Measurements from ENCODE around the gene PDIA6. TPM values are rescaled to one million over a fixed set of nuclear protein-coding genes. Genes with fewer than 3 reads are reported as not detected.
A peak's percentile ranks its signal among the peaks of the same experiment; 100 is the strongest.

Gene PDIA6
- total and polyA plus RNA-seq, 9 of the 15 experiments (the other 6 are each of a cell fraction or from before 2014, with no cell fraction given) = 166 to 268 (median 229) TPM

DNA sequence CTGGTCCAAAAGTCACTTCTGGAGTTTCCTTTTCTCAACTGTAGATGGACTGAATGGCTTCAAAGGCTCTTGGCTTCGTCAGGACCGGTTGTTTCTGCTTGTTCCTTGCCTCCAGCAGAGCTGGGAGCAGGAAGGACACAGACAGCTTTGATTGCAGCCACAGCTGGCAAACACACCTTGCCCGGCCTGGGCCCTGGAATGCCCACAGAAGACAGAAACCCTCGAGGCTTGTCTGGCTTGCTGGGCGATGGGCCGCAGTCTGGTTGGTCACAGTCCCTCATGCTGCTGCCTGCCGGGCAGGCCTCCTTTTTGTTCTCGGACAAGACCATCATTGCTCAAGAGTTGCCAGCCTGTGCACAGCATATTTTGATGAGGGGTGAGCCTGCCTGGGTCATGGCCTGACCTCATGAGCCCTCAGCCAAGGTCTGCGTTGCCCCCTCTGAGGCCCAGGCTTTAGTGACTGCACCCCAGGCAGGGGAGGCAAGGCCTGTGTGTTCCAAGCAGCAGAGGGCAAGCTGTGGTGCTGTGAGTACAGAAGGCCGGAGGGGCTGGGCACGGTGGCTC lies 53.4 kb downstream of the PDIA6 start:
- peaks cover 6 to 8% of the 10 kb centered on the region in 2 experiments; a peak in 3 of 5 replicates for H3K4me1 ChIP-seq (replicated peaks in 1 of 2; ENCODE audit: control insufficient read depth in 2 of 2, insufficient read depth in 2 of 2, low read length in 2 of 2)
- peaks cover 30 to 74% of the 10 kb centered on the region in 2 experiments for H3K27me3 ChIP-seq (ENCODE audit: control insufficient read depth in 2 of 2, insufficient read depth in 2 of 2, low read length in 2 of 2)
- no peaks in the 10 kb centered on the region for H3K9me3 ChIP-seq (replicated peaks; ENCODE audit: control insufficient read depth, insufficient read depth, low read depth, low read length)
- POLR2A ChIA-PET = no interaction called here
- H3K79me2 ChIP-seq (ENCODE audit: control insufficient read depth, insufficient read depth, low read length) = no peaks in the 10 kb centered on the region
- 33% methylated on average over 11 of the region's 11 CpGs for WGBS (ENCODE audit: insufficient coverage, low coverage, missing lambda C conversion rate)
- H2AFZ ChIP-seq (ENCODE audit: low read depth, low read length) = no peak overlapping the region
- peak overlapping the region in 1 of 2 experiments; percentile 68; a peak in 1 of 4 replicates for H3K9ac ChIP-seq (ENCODE audit: insufficient read depth in 1 of 2, low read depth in 2 of 2, low read length in 2 of 2)
- intact Hi-C loops (cut with micrococcal nuclease) (no loop called here), in situ Hi-C loops (cut with MboI) (no loop called here)
- no peaks in the 10 kb centered on the region for H3K9me1 ChIP-seq (ENCODE audit: control insufficient read depth, insufficient read depth, low read length)
- no peak overlapping the region for H3K4me2 ChIP-seq (ENCODE audit: insufficient read depth, low read length)
- H4K20me1 ChIP-seq (replicated peaks; ENCODE audit: control insufficient read depth, insufficient read depth, low read length) = no peaks in the 10 kb centered on the region
- CTCF ChIA-PET (ENCODE audit: low intra/inter-chr PET ratio) = no interaction called here
- H3K36me3 ChIP-seq (ENCODE audit: control insufficient read depth, insufficient read depth, low read length) = no peaks in the 10 kb centered on the region
- H3K27ac ChIP-seq (ENCODE audit: extremely low read depth, low read depth, low read length) = no peak overlapping the region
- H3K4me3 ChIP-seq = no peak overlapping the region
- BruUV-seq (replicated peaks) = no TSS peak
- no peak for FAIRE-seq
- TF ChIP-seq EWSR1 (IDR thresholded peaks at IDR 0.05; ENCODE audit: borderline replicate concordance, low read depth, partially characterized antibody) = no peak
- TF ChIP-seq VEZF1 (CRISPR knock-in tag; IDR thresholded peaks at IDR 0.05) = no peak
- DNase-seq (ENCODE audit: extremely low read depth in 1 of 4, low spot score in 3 of 4) = no peak
- ATAC-seq = no peak

DNA sequence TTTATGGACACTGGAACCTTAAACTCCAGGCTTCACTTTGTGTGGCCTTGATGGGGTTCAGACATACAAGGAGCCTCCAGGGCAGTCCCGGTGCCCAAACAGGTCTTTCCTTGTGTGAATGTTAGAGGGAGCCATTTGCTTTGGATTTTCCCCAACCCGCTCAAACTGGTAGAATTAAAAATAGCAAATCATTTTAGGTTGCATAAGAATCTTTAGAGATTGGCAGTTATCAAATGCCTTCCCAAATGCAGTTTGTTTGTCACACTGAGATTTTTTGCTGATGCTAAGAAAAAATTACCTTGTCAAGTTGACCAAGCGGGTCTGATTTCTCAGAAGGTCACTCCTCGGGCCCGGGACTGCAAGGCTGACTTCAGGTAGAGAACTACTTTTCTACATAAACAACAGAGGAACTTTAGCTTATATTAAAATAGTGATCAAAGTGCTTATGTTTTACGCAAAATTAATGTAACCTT lies 54.7 kb downstream of the PDIA6 start:
- TF ChIP-seq ZBTB8A (IDR thresholded peaks at IDR 0.05; ENCODE audit: partially characterized antibody) (no peak), ZNF316 (IDR thresholded peaks at IDR 0.05) (peak; percentile 70), CBX2 (IDR thresholded peaks at IDR 0.05; ENCODE audit: insufficient read depth, low read length, poor library complexity, severe bottlenecking) (peak; percentile 87), CXXC5 (CRISPR knock-in tag; IDR thresholded peaks at IDR 0.05) (no peak), TCF7L2 (IDR thresholded peaks at IDR 0.05; ENCODE audit: low read depth, low read length) (no peak), C11orf30 (IDR thresholded peaks at IDR 0.05; ENCODE audit: low read depth) (peak; percentile 45; the same call in 1 of the 2 replicates), SMARCC2 (IDR thresholded peaks at IDR 0.05; ENCODE audit: low read depth) (no peak), SREBF2 (CRISPR knock-in tag; IDR thresholded peaks at IDR 0.05) (no peak), MAFG (tag; conservative IDR thresholded peaks at IDR 0.05) (peak; percentile 20; the same call in 1 of the 2 replicates), SRSF7 (optimal IDR thresholded peaks at IDR 0.05; ENCODE audit: low read depth, low read length) (no peak), NRF1 (conservative IDR thresholded peaks at IDR 0.05 in 1 of 2, IDR thresholded peaks at IDR 0.05 in 1 of 2) (no peak), ILK (tag; IDR thresholded peaks at IDR 0.05; ENCODE audit: borderline replicate concordance, low read depth) (no peak), FOXM1 (IDR thresholded peaks at IDR 0.05; ENCODE audit: low read depth) (no peak), FOXM1 (CRISPR knock-in tag; IDR thresholded peaks at IDR 0.05; ENCODE audit: low read depth) (no peak)

More for the DNA sequence above, 54.7 kb downstream of the PDIA6 start:
- no peak overlapping the region for H3K4me2 ChIP-seq (ENCODE audit: insufficient read depth, low read length)
- CTCF ChIA-PET (ENCODE audit: low intra/inter-chr PET ratio) = interaction anchor here (0.7 kb wide), 1 partner anchor 79 kb away, joined by 6 read pairs; no protein-coding TSS in a partner anchor
- H3K9ac ChIP-seq (ENCODE audit: insufficient read depth in 1 of 2, low read depth in 2 of 2, low read length in 2 of 2) = no peak overlapping the region
- H3K4me3 ChIP-seq = no peak overlapping the region
- no peaks in the 10 kb centered on the region for H3K36me3 ChIP-seq (ENCODE audit: control insufficient read depth, insufficient read depth, low read length)
- H3K79me2 ChIP-seq (ENCODE audit: control insufficient read depth, insufficient read depth, low read length) = no peaks in the 10 kb centered on the region
- POLR2A ChIA-PET = no interaction called here
- BruUV-seq (replicated peaks) = no TSS peak
- H4K20me1 ChIP-seq (replicated peaks; ENCODE audit: control insufficient read depth, insufficient read depth, low read length) = no peaks in the 10 kb centered on the region
- H3K4me1 ChIP-seq (replicated peaks in 1 of 2; ENCODE audit: control insufficient read depth in 2 of 2, insufficient read depth in 2 of 2, low read length in 2 of 2) = peaks cover 2 to 5% of the 10 kb centered on the region in 2 experiments; a peak in 3 of 5 replicates
- H3K9me1 ChIP-seq (ENCODE audit: control insufficient read depth, insufficient read depth, low read length) = no peaks in the 10 kb centered on the region
- H3K27me3 ChIP-seq (ENCODE audit: control insufficient read depth in 2 of 2, insufficient read depth in 2 of 2, low read length in 2 of 2) = peaks cover 26 to 65% of the 10 kb centered on the region in 2 experiments
- no peak for ATAC-seq
- peak; percentile 40 for FAIRE-seq
- WGBS (ENCODE audit: insufficient coverage, low coverage, missing lambda C conversion rate) = 19% methylated on average over 6 of the region's 6 CpGs
- intact Hi-C loops (cut with micrococcal nuclease) = no loop called here
- DNase-seq (ENCODE audit: extremely low read depth in 1 of 4, low spot score in 3 of 4) = no peak
- no peaks in the 10 kb centered on the region for H3K9me3 ChIP-seq (replicated peaks; ENCODE audit: control insufficient read depth, insufficient read depth, low read depth, low read length)
- in situ Hi-C loops (cut with MboI) = no loop called here
- H2AFZ ChIP-seq (ENCODE audit: low read depth, low read length) = no peak overlapping the region
- no peak overlapping the region for H3K27ac ChIP-seq (ENCODE audit: extremely low read depth, low read depth, low read length)

All from K562 (cell line).